NCI-H2081 (cell line): ENCODE measurements around the gene SART1.
A peak's percentile ranks its signal among the peaks of the same experiment; 100 is the strongest.
"Not testable (repeated sequence)": the region's sequence is repeated elsewhere in the genome, so short reads cannot be mapped to it uniquely, and the experiment has no call there.

Source experiments
- DNase-seq, 2 experiments: peaks; one replicate each; lab custom pipeline; 2025; lab: John Stamatoyannopoulos, UW

SART1 gene

GRCh38 chr11:66017321-66017720 is 55.8 kb downstream of the SART1 start:
- no peak for DNase-seq

GRCh38 chr11:66020212-66020611 is 58.7 kb downstream of the SART1 start:
- DNase-seq: no peak

- no peak for DNase-seq
Observed at GRCh38 chr11:66020618-66021357, 59.3 kb downstream of the SART1 start.

- DNase-seq: peak; percentile 46 to 57
Observed at GRCh38 chr11:66022401-66023185, 61.1 kb downstream of the SART1 start.

GRCh38 chr11:66023186-66023440 is 61.6 kb downstream of the SART1 start:
- DNase-seq: not testable (repeated sequence)

- DNase-seq: no peak
Observed at GRCh38 chr11:66026017-66026529, 64.5 kb downstream of the SART1 start, which contains the start of gene CATSPER1. Gene CATSPER1 (minus strand): TSS chr11:66026479. CDS start chr11:66026379, 100 bp downstream.
